Astrocyte of the hippocampus (primary cell): ENCODE results near the gene PWP2.
"Not testable (repeated sequence)": the region's sequence is repeated elsewhere in the genome, so short reads cannot be mapped to it uniquely, and the experiment has no call there.

ENCODE experiments used
- DNase-seq: peaks from one replicate; pipeline ENCODE4 v3.0.0; 2011; ENCODE audit warnings: low read depth, low spot score

Gene PWP2

DNA sequence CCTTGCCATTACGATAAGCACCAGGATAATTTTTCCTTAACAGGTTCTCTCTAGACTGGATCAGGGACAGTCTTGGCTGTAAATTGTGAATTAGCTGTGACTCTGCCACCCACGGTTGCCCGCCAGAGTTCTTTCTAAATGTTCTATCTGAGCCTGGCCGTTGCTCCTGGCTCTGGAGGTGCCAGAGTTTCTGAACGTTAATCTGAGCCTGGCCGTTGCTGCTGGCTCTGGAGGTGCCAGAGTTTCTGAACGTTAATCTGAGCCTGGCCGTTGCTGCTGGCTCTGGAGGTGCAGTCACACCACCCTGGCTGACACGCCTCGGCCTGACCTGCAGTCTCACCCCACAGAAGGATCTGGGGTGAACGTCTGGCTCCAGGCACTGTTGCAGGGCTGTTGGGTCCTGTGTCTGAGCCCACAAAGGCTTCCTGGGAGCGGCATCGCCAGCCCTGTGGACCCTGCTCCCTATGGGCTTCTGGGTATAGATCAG is 56.0 kb downstream of the PWP2 start:
- not testable (repeated sequence) for DNase-seq

DNA sequence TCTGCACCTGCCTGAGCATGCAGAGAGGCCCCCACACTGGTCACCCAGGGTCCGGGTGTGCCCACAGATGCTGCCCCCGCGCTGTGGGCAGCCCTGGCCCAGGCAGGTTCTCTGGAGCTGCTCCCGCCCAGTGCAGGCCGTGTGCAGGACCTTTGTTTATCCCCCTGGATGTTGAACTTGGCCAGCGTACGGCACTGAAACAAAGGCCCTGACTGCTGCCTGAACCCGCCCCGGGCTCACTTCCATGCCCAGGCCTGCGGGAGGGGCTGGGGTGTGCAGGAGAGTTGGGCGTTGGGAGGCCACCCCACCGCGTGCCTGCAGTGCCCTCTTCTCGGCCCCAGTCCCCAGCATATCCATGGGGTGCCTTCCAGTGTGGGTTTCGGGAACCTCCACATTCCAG is 58.7 kb downstream of the PWP2 start:
- not testable (repeated sequence) for DNase-seq

GRCh38 chr21:44167527-44167926 is 60.3 kb downstream of the PWP2 start:
- DNase-seq, result not testable (repeated sequence)

DNA sequence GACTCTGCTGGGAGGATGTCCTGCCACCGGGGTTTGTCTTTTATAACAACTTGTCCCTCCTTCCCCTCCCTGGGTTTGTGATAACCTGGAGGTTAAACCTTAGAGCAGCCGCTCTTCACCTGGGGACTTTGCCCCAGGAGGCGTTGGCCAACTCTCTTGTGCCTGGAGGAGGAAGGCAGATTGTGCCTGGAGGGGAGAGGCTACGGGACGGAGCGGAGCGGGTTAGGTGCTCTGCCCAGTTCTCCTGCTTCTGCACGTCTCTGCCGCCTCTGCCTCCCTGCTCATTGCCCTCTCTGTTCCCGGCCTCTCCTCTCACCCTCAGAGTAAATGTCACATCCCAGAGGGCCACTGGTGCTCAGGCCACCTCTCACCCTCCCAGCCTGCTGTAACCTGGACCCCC is 63.1 kb downstream of the PWP2 start:
- DNase-seq, result not testable (repeated sequence)

GRCh38 chr21:44170863-44171262 is 63.7 kb downstream of the PWP2 start:
- not testable (repeated sequence) for DNase-seq

DNA sequence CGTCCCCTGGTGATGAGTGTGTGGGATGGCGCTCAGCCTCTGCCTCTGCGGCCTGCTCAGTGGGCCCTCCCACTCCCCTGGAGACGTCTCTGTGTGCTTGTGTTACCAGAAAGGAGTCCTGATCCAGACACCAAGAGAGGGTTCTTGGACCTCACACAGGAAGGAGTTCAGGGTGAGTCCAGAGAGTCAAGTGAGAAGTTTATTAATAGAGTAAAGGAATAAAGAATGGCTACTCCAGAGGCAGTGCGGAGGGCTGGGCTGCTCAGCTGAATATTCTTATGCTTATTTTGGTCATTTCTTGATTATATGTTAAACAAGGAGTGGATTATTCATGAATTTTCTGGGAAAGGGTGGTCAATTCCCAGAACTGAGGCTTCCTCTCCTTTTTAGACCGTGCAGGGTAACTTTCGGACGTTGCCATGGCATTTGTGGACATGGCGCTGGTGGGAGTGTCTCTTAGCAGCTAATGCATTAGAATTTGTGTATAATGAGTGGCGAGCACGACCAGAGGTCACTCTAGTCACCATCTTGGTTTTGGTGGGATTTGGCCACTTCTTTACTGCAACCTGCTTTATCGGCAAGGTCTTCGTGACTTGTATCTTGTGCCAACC is 64.9 kb downstream of the PWP2 start:
- not testable (repeated sequence) for DNase-seq

GRCh38 chr21:44172741-44173140 is 65.5 kb downstream of the PWP2 start:
- not testable (repeated sequence) for DNase-seq

DNA sequence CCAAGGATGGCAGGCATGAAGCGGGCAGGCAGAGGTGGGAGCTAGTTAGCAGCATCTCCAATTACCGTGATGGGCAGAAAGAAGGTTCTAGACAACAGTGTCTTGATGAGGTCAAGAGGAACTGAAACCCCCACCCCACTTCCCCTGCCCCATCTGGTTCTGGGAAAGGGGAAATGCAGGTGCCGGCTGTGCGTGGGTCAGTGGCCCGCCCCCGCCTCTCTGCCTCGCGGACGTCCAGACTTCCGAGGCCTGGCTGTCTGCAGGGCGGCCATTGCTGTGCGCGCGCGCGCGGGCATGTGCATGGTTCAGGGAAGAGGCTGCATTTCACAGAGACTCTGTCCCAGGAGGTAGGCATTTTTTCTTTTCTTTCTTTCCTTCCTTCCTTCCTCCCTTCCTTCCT is 68.0 kb downstream of the PWP2 start:
- DNase-seq, result not testable (repeated sequence)

GRCh38 chr21:44176127-44176526 is 68.9 kb downstream of the PWP2 start:
- not testable (repeated sequence) for DNase-seq
